Kidney (tissue), 14 donors: ENCODE measurements around the gene TSPYL2. TPM values are rescaled to one million over a fixed set of nuclear protein-coding genes. Genes with fewer than 3 reads are reported as not detected.

Source experiments
- DNase-seq, 5 donors: peaks; one replicate each; pipeline ENCODE4 v3.0.0-alpha.2; 2013 to 2020
- FAIRE-seq: peaks from 2 replicates; lab custom pipeline; 2012; peaks lifted over from hg19 to GRCh38; lab: Jason Lieb, UNC
- H3K27ac ChIP-seq, 2 donors: one replicate each; pipeline ENCODE4 v1.7.0; 2013; ENCODE audit warnings: low read depth in 2 of 2, low read length in 2 of 2, inconsistent platforms in 1 of 2
- H3K27me3 ChIP-seq: one replicate; pipeline ENCODE4 v1.7.1; 2013; ENCODE audit warnings: low read length, inconsistent platforms; ENCODE audit not compliant: control insufficient read depth, insufficient read depth
- H3K36me3 ChIP-seq, 3 donors: one replicate each; pipeline versions ENCODE4 v1.7.0 to v1.7.1; 2013; ENCODE audit warnings: low read length in 3 of 3, control low read depth in 1 of 3, inconsistent platforms in 1 of 3; ENCODE audit not compliant: insufficient read depth in 3 of 3, control insufficient read depth in 2 of 3
- H3K4me1 ChIP-seq, 3 donors: one replicate each; pipeline versions ENCODE4 v1.7.0 to v1.7.1; 2013; ENCODE audit warnings: low read length in 3 of 3, inconsistent platforms in 1 of 3, low read depth in 1 of 3; ENCODE audit not compliant: control insufficient read depth in 2 of 3, insufficient read depth in 2 of 3
- H3K4me3 ChIP-seq, 3 donors: one replicate each; pipeline versions ENCODE4 v1.7.0 to v1.8.1; 2013; ENCODE audit warnings: low read length in 3 of 3, control low read depth in 1 of 3, inconsistent platforms in 1 of 3
- H3K9ac ChIP-seq, 3 donors: one replicate each; pipeline versions ENCODE4 v1.7.0 to v1.7.1; 2013; ENCODE audit warnings: low read length in 3 of 3, control low read depth in 1 of 3, inconsistent platforms in 1 of 3
- H3K9me3 ChIP-seq, 3 donors: one replicate each; pipeline versions ENCODE4 v1.7.0 to v1.7.1; 2013; ENCODE audit warnings: low read length in 3 of 3, control low read depth in 1 of 3, inconsistent platforms in 1 of 3; ENCODE audit not compliant: control insufficient read depth in 2 of 3, insufficient read depth in 1 of 3
- intact Hi-C: fragments of 100-400 bp; cut with DNase I; formaldehyde crosslinking; loops from one replicate; pipeline ENCODE4 v1.11.1; 2022
- polyA plus RNA-seq: library from polyadenylated mRNA; stranded (reverse); fragments of 350-450 nt; fragmentation: Illumina TruSeq; extraction: RNeasy Lipid Tissue Mini Kit (QIAGEN cat#74804); gene quantifications from one replicate; pipeline ENCODE4 v1.2.3, GENCODE V29; 2014; ENCODE audit warnings: low read depth, low replicate concordance; ENCODE audit not compliant: insufficient read depth
- total RNA-seq: library from RNA; stranded (reverse); fragmentation: NEBNext Ultra II Directional; extraction: Animal tissue kit (Norgen Biotek cat#: 25700); gene quantifications from one replicate; pipeline ENCODE4 v1.2.1, GENCODE V29; 2021
- TF ChIP-seq, protein P1 (sequence below): IDR thresholded peaks from 3 replicates; pipeline ENCODE4 v1.5.1; 2012; ENCODE audit warnings: mild to moderate bottlenecking, moderate library complexity, borderline replicate concordance; ENCODE audit not compliant: insufficient read depth; ENCODE audit errors: extremely low read depth
- donor health status: control.
- donor health status: control.
- donor health status: control.
- donor health status: control.
- donor health status: control.
- donor health status: DM: yes; HTN: yes; CAD: no.
- donor health status: Normal renal cell carcinoma (clear cell type).

TSPYL2 gene
- total and polyA plus RNA-seq, 2 donors from 2014 or later = 8.0 to 36.6 TPM

DNA sequence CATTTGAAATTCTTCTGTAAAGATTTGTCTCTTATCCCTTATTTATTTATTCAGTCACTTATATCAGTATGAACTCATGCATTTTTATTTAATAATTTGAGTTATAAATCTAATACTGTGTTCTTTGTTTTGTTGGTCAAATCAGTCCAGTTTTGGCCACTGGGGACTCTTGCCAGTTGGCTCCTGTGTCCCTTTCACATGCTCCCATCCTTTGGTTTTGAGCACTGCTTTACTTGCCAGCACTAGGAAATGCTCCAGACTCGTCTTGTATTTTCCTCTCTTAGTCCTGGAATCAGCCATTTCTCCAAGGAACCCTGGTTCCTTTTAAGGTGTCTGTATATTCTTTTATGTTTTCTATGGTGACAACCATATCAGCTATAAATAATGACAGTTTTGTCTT, 39.8 kb downstream of the TSPYL2 start:
- TF ChIP-seq, protein P1, sequence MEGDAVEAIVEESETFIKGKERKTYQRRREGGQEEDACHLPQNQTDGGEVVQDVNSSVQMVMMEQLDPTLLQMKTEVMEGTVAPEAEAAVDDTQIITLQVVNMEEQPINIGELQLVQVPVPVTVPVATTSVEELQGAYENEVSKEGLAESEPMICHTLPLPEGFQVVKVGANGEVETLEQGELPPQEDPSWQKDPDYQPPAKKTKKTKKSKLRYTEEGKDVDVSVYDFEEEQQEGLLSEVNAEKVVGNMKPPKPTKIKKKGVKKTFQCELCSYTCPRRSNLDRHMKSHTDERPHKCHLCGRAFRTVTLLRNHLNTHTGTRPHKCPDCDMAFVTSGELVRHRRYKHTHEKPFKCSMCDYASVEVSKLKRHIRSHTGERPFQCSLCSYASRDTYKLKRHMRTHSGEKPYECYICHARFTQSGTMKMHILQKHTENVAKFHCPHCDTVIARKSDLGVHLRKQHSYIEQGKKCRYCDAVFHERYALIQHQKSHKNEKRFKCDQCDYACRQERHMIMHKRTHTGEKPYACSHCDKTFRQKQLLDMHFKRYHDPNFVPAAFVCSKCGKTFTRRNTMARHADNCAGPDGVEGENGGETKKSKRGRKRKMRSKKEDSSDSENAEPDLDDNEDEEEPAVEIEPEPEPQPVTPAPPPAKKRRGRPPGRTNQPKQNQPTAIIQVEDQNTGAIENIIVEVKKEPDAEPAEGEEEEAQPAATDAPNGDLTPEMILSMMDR = no peak
- no peak for DNase-seq
- intact Hi-C loops = no loop called here
- H3K9me3 ChIP-seq = no peaks in the 10 kb centered on the region
- no peak overlapping the region for H3K27ac ChIP-seq
- H3K9ac ChIP-seq = no peak overlapping the region
- H3K27me3 ChIP-seq = no peaks in the 10 kb centered on the region
- H3K36me3 ChIP-seq = no peaks in the 10 kb centered on the region
- no peak for FAIRE-seq
- no peak overlapping the region for H3K4me3 ChIP-seq
- H3K4me1 ChIP-seq = no peaks in the 10 kb centered on the region

DNA sequence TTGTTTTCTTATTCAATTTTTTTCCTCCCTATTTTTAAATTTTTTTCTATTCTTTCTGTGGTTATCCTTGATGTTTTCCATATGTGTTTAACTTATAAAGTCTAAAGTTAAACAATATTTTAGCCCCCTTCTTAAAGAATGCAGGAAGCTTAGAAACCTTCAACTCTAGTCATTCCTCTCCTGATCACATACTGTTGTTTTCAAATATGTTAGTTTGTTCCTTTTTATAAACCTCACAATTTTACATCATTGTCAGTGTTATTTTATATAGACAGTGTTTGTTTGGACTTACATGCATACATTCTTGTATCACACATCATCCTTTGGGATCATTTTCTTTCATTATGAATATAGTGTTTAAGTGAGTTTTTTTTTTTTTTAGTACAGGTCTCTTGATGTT, 43.3 kb downstream of the TSPYL2 start:
- H3K9me3 ChIP-seq = no peaks in the 10 kb centered on the region
- intact Hi-C loops = no loop called here
- peak; percentile 72 for FAIRE-seq
- no peak overlapping the region for H3K9ac ChIP-seq
- no peaks in the 10 kb centered on the region for H3K36me3 ChIP-seq
- no peak overlapping the region for H3K27ac ChIP-seq
- TF ChIP-seq, protein P1 = no peak
- no peaks in the 10 kb centered on the region for H3K4me1 ChIP-seq
- no peak overlapping the region for H3K4me3 ChIP-seq
- H3K27me3 ChIP-seq = peaks cover 2% of the 10 kb centered on the region
- no peak for DNase-seq

DNA sequence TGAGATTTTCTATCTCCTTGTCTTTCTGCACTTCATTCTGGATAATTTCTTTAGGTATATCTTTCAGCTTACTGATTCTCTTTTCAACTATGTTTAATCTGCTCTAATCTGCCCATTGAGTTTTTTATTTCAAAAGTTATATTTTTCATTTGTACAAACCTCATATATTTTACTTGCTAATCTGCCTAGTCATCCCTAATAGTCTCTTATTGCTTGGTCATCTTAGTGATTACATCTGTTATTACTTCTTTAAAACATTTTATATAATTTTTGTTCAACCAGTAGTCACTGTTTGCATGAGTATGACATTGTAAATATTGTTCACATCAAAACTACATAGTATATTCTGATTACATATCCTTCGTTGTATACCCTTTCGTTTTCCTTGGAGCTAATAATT, 44.2 kb downstream of the TSPYL2 start:
- Histone ChIP-seq H3K4me1 (no peaks in the 10 kb centered on the region), H3K4me3 (no peak overlapping the region), H3K9me3 (no peaks in the 10 kb centered on the region), H3K27ac (no peak overlapping the region), H3K36me3 (no peaks in the 10 kb centered on the region), H3K9ac (no peak overlapping the region), H3K27me3 (peaks cover 4% of the 10 kb centered on the region)
- FAIRE-seq = peak; percentile 47
- TF ChIP-seq, protein P1 = no peak
- intact Hi-C loops = no loop called here
- DNase-seq = no peak
